ENCODE measurements around the gene MYH10.

MYH10 gene

DNA sequence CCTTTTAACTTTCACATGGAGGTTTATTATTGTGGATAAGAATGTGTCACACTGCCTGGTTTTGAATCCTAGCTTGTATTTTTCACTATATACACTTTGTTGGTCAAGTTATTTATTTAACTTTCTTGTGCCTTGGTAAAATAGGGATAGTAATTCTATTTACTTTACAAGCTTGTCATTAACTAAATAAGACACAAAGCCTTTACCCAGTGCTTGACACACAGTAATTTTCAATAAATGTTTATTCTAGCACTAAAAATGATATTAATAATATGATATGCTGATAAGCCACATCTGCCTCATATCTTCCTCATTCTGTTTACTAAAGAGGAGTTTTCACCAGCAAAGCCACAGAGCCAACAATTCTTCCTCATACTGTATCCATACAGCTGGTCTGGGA lies 27.8 kb downstream of the MYH10 start:
- Histone ChIP-seq H3K79me2 (ENCODE audit: insufficient read depth, low read length) (no peaks in the 10 kb centered on the region), H3F3A (ENCODE audit: insufficient read depth) (no peaks in the 10 kb centered on the region), H3K27me3 (ENCODE audit: low read length) (no peaks in the 10 kb centered on the region), H3K4me3 (ENCODE audit: insufficient read depth, low read length, poor library complexity, severe bottlenecking) (no peak overlapping the region), H3K4me2 (ENCODE audit: low read depth, low read length, poor library complexity, severe bottlenecking) (no peak overlapping the region), H4K20me1 (ENCODE audit: low read depth, low read length) (no peaks in the 10 kb centered on the region), H3K9me2 (replicated peaks; ENCODE audit: insufficient read depth, low read length) (no peaks in the 10 kb centered on the region), H2AFZ (ENCODE audit: low read depth, low read length, severe bottlenecking) (no peak overlapping the region), H3K9me3 (ENCODE audit: insufficient read depth, low read length) (no peaks in the 10 kb centered on the region), H3K27ac (ENCODE audit: low read depth, low read length) (no peak overlapping the region), H3K36me3 (ENCODE audit: low read length) (no peaks in the 10 kb centered on the region), H3K9ac (ENCODE audit: low read length) (no peak overlapping the region)
- no peak for TF ChIP-seq EZH2phosphoT487 (conservative IDR thresholded peaks at IDR 0.05; ENCODE audit: low read length)
- TF ChIP-seq, protein P1, sequence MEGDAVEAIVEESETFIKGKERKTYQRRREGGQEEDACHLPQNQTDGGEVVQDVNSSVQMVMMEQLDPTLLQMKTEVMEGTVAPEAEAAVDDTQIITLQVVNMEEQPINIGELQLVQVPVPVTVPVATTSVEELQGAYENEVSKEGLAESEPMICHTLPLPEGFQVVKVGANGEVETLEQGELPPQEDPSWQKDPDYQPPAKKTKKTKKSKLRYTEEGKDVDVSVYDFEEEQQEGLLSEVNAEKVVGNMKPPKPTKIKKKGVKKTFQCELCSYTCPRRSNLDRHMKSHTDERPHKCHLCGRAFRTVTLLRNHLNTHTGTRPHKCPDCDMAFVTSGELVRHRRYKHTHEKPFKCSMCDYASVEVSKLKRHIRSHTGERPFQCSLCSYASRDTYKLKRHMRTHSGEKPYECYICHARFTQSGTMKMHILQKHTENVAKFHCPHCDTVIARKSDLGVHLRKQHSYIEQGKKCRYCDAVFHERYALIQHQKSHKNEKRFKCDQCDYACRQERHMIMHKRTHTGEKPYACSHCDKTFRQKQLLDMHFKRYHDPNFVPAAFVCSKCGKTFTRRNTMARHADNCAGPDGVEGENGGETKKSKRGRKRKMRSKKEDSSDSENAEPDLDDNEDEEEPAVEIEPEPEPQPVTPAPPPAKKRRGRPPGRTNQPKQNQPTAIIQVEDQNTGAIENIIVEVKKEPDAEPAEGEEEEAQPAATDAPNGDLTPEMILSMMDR (IDR thresholded peaks at IDR 0.05; ENCODE audit: insufficient read depth, low read length, poor library complexity, severe bottlenecking) = no peak

DNA sequence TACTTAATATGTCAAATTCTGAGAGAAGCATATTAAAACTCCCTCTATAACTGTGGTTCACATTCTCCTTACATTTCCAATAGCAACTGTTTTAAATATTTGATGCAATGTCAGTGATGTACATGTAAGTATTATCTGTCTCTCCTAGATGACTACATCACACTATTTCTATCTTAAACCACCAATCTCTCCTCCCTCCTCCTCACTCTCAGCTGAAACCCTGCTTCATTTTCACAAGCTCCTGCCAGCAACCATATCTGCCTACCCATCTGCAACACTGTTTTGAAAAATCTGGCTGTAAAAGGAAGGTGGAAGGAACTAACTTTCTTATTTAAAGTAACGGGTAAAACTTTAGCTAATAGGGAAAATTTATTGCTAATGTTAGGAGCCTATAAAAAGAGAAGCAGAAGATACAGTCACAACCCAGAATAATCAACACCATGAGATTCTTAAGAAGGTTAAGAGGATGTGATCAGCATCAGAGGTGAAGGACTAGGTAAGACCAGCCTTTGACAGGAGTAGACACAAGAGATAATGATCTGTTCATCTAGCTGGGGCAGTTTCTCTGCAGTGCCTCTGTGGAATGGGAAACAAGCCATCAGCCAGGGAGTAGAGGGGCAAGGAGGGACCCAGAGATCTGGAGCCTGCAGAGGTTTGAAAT lies 31.0 kb downstream of the MYH10 start:
- no peak overlapping the region for H3K9ac ChIP-seq (ENCODE audit: low read length)

DNA sequence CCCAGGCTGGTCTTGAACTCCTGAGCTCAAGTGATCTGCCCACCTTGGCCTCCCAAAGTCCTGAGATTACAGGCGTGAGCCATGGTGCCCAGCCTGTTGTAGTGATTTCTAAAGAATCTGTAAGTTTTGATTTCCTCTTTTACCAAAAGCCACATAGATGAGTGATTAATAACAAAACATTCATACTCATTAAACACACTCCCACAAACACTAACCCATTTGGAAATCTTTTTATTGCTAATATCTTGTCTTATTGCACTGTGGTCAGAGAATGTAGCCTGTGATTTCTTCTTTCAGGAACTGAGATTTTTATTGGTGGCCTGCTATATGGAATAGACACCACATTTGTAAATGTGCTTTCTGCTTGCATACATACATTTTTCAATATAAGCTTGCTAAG lies 31.6 kb downstream of the MYH10 start:
- Histone ChIP-seq H3K9ac (ENCODE audit: low read length) (no peak overlapping the region), H3K4me3 (ENCODE audit: insufficient read depth, low read length, poor library complexity, severe bottlenecking) (no peak overlapping the region), H3K4me2 (ENCODE audit: low read depth, low read length, poor library complexity, severe bottlenecking) (no peak overlapping the region), H3K79me2 (ENCODE audit: insufficient read depth, low read length) (no peaks in the 10 kb centered on the region), H3K27ac (ENCODE audit: low read depth, low read length) (no peak overlapping the region), H3K27me3 (ENCODE audit: low read length) (no peaks in the 10 kb centered on the region), H3K36me3 (ENCODE audit: low read length) (no peaks in the 10 kb centered on the region), H3K9me2 (replicated peaks; ENCODE audit: insufficient read depth, low read length) (no peaks in the 10 kb centered on the region), H3F3A (ENCODE audit: insufficient read depth) (no peaks in the 10 kb centered on the region), H2AFZ (ENCODE audit: low read depth, low read length, severe bottlenecking) (no peak overlapping the region), H4K20me1 (ENCODE audit: low read depth, low read length) (no peaks in the 10 kb centered on the region), H3K9me3 (ENCODE audit: insufficient read depth, low read length) (no peaks in the 10 kb centered on the region)
- no peak for TF ChIP-seq EZH2phosphoT487 (conservative IDR thresholded peaks at IDR 0.05; ENCODE audit: low read length)
- TF ChIP-seq, protein P1 (IDR thresholded peaks at IDR 0.05; ENCODE audit: insufficient read depth, low read length, poor library complexity, severe bottlenecking) = no peak

More for the DNA sequence above, 31.0 kb downstream of the MYH10 start:
- no peaks in the 10 kb centered on the region for H3K79me2 ChIP-seq (ENCODE audit: insufficient read depth, low read length)
- no peak overlapping the region for H2AFZ ChIP-seq (ENCODE audit: low read depth, low read length, severe bottlenecking)
- H3K36me3 ChIP-seq (ENCODE audit: low read length) = no peaks in the 10 kb centered on the region
- H3K27me3 ChIP-seq (ENCODE audit: low read length) = no peaks in the 10 kb centered on the region
- no peak overlapping the region for H3K27ac ChIP-seq (ENCODE audit: low read depth, low read length)
- H3F3A ChIP-seq (ENCODE audit: insufficient read depth) = no peaks in the 10 kb centered on the region
- H3K4me3 ChIP-seq (ENCODE audit: insufficient read depth, low read length, poor library complexity, severe bottlenecking) = no peak overlapping the region
- H3K9me2 ChIP-seq (replicated peaks; ENCODE audit: insufficient read depth, low read length) = no peaks in the 10 kb centered on the region
- H3K4me2 ChIP-seq (ENCODE audit: low read depth, low read length, poor library complexity, severe bottlenecking) = no peak overlapping the region
- TF ChIP-seq EZH2phosphoT487 (conservative IDR thresholded peaks at IDR 0.05; ENCODE audit: low read length) = no peak
- TF ChIP-seq, protein P1 (IDR thresholded peaks at IDR 0.05; ENCODE audit: insufficient read depth, low read length, poor library complexity, severe bottlenecking) = no peak
- no peaks in the 10 kb centered on the region for H3K9me3 ChIP-seq (ENCODE audit: insufficient read depth, low read length)
- H4K20me1 ChIP-seq (ENCODE audit: low read depth, low read length) = no peaks in the 10 kb centered on the region
